Tibial nerve (tissue), 3 donors: ENCODE results near the gene HENMT1.

Source experiments
- CTCF ChIP-seq, 5 experiments: fragments of 200-600 bp in 3 of 5; fragments of 450-650 bp in 2 of 5; sonication (generic) in 3 of 5; IDR thresholded peaks; one replicate each; pipeline ENCODE4 v1.5.1; 2016 to 2019; ENCODE audit warnings: antibody characterized with exemption in 5 of 5, mild to moderate bottlenecking in 3 of 5, moderate library complexity in 2 of 5
- POLR2A ChIP-seq, 2 donors: fragments of 450-650 bp; IDR thresholded peaks; one replicate each; pipeline ENCODE4 v1.6.1; 2017; ENCODE audit warnings: antibody characterized with exemption in 2 of 2, mild to moderate bottlenecking in 2 of 2, moderate library complexity in 2 of 2

DNA sequence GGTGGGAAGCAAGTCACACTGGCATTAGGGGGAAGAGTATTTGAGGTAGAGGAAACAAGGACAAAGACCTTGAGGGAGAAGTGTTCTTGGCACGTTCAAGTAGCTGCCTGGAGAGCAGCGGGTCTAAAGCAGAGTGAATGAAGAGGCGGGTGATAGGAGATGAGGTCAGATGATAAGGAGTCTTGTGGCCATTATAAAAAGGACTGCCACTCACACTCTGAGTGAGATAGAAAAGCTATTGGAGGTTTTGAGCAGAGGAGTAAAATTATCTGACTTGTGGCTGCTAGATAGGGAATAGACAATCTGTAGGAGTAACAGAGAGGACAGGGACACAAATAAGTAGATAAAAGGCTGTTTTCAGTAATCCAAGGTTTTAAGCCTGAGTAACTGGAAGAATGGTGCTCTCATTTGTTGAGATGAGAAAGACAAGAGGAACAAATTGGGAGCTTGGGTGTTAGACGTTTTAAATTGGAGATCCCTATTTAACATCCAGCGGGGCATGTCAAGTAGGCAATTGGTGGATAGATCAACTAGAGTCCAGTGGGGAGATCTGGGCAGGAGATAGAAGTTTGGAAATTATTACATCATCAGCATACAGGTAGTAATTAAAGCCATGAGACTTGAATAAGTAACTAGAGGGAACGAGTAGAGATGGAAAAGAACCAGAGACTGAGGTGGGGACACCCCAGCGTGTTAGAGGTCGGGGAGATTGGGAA lies 43.7 kb downstream of the HENMT1 start:
- TF ChIP-seq CTCF (IDR thresholded peaks at IDR 0.05) = no peak
- TF ChIP-seq POLR2A (IDR thresholded peaks at IDR 0.05) = no peak
